ENCODE data around the gene SPTB.
"Not testable (repeated sequence)": the region's sequence is repeated elsewhere in the genome, so short reads cannot be mapped to it uniquely, and the experiment has no call there.

The SPTB gene

GRCh38 chr14:64821651-64822050, 58.1 kb downstream of the SPTB start:
- DNase-seq (ENCODE audit: low read depth in 2 of 2): no peak

- DNase-seq (ENCODE audit: low read depth in 2 of 2): no peak
Observed at GRCh38 chr14:64818151-64818550, 61.6 kb downstream of the SPTB start.

GRCh38 chr14:64817631-64818030, 62.1 kb downstream of the SPTB start:
- no peak for DNase-seq (ENCODE audit: low read depth in 2 of 2)

GRCh38 chr14:64816221-64816783, 63.4 kb downstream of the SPTB start:
- DNase-seq (ENCODE audit: low read depth in 2 of 2): no peak

GRCh38 chr14:64815257-64815656, 64.5 kb downstream of the SPTB start:
- no peak for DNase-seq (ENCODE audit: low read depth in 2 of 2)

- DNase-seq (ENCODE audit: low read depth in 2 of 2): no peak
Observed at GRCh38 chr14:64812412-64812811, 67.3 kb downstream of the SPTB start.

GRCh38 chr14:64811676-64812075, 68.0 kb downstream of the SPTB start:
- no peak for DNase-seq (ENCODE audit: low read depth in 2 of 2)

GRCh38 chr14:64808449-64808848, 71.3 kb downstream of the SPTB start:
- DNase-seq (ENCODE audit: low read depth in 2 of 2): no peak

GRCh38 chr14:64807551-64807950, 72.2 kb downstream of the SPTB start:
- no peak for DNase-seq (ENCODE audit: low read depth in 2 of 2)

GRCh38 chr14:64806862-64807495, 72.7 kb downstream of the SPTB start:
- DNase-seq (ENCODE audit: low read depth in 2 of 2): no peak

- DNase-seq (ENCODE audit: low read depth in 2 of 2): no peak
Observed at GRCh38 chr14:64806202-64806861, 73.4 kb downstream of the SPTB start.

GRCh38 chr14:64805646-64806045, 74.1 kb downstream of the SPTB start:
- not testable (repeated sequence) for DNase-seq (ENCODE audit: low read depth in 2 of 2)

GRCh38 chr14:64804754-64805260, 74.9 kb downstream of the SPTB start:
- no peak for DNase-seq (ENCODE audit: low read depth in 2 of 2)

- DNase-seq (ENCODE audit: low read depth in 2 of 2): no peak
Observed at GRCh38 chr14:64801800-64802199, 77.9 kb downstream of the SPTB start.

GRCh38 chr14:64801046-64801445, 78.7 kb downstream of the SPTB start:
- DNase-seq (ENCODE audit: low read depth in 2 of 2): no peak

- no peak for DNase-seq (ENCODE audit: low read depth in 2 of 2)
Observed at GRCh38 chr14:64800000-64800399, 79.7 kb downstream of the SPTB start.

- DNase-seq (ENCODE audit: low read depth in 2 of 2): no peak
Observed at GRCh38 chr14:64799555-64799954, 80.2 kb downstream of the SPTB start.

GRCh38 chr14:64796369-64796768, 83.3 kb downstream of the SPTB start:
- no peak for DNase-seq (ENCODE audit: low read depth in 2 of 2)

- DNase-seq (ENCODE audit: low read depth in 2 of 2): no peak
Observed at GRCh38 chr14:64795921-64796320, 83.8 kb downstream of the SPTB start.

- no peak for DNase-seq (ENCODE audit: low read depth in 2 of 2)
Observed at GRCh38 chr14:64795211-64795610, 84.5 kb downstream of the SPTB start.

GRCh38 chr14:64792871-64793560, 86.7 kb downstream of the SPTB start:
- no peak for DNase-seq (ENCODE audit: low read depth in 2 of 2)

- no peak for DNase-seq (ENCODE audit: low read depth in 2 of 2)
Observed at GRCh38 chr14:64792231-64792630, 87.5 kb downstream of the SPTB start.

- DNase-seq (ENCODE audit: low read depth in 2 of 2): no peak
Observed at GRCh38 chr14:64790478-64790877, 89.2 kb downstream of the SPTB start.
